ENCODE data around the gene SFMBT2.

The SFMBT2 gene

DNA sequence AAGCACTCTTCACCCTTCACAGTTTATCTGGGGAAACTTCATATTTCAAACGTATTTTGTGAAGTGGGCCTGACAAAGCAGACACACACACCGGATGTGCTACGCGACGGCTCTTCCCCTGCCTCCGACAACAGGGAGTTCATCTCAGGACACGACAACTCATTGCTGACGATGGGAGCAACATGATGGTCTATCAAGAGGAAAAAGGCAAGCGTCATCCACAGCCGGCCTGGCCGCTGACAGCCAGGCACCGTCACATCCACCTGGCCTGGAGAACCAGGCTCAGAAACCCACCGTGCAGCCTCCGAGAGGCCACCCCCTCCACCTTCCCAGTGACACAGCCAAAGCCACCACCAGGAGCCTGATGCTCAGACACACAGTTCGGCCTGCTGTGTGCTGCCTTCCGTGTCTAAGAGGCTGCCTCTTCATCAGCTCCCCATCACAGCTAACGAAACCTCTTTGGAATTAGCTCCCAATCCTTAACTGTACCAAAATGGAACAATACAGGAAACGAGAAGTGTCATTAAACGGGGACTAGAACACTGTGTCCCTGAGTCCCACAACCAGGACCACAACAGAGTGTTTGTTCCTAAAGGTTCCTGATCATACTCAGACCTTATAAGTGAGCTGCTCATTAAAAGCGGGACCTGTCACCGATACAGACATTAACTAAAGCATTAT lies 76.7 kb downstream of the SFMBT2 start:
- H3K9ac ChIP-seq (ENCODE audit: low read depth in 1 of 2, low read length in 2 of 2) = no peak overlapping the region
- no peaks in the 10 kb centered on the region for H3K36me3 ChIP-seq (ENCODE audit: control insufficient read depth in 1 of 2, insufficient read depth in 2 of 2, low read length in 2 of 2)
- peak overlapping the region; percentile 55 for H3K27ac ChIP-seq (ENCODE audit: low read depth, low read length)
- H3K27me3 ChIP-seq (ENCODE audit: control insufficient read depth in 1 of 2, insufficient read depth in 2 of 2, low read length in 2 of 2) = no peaks in the 10 kb centered on the region
- no peak overlapping the region for H3K4me3 ChIP-seq (ENCODE audit: low read depth in 1 of 2, low read length in 2 of 2)
- peaks cover under 1 to 4% of the 10 kb centered on the region in 2 donors for H3K9me3 ChIP-seq (ENCODE audit: control insufficient read depth in 1 of 2, low read length in 2 of 2)
- peaks cover 3 to 4% of the 10 kb centered on the region in 2 donors for H3K4me1 ChIP-seq (ENCODE audit: control insufficient read depth in 1 of 2, insufficient read depth in 2 of 2, low read length in 2 of 2)

DNA sequence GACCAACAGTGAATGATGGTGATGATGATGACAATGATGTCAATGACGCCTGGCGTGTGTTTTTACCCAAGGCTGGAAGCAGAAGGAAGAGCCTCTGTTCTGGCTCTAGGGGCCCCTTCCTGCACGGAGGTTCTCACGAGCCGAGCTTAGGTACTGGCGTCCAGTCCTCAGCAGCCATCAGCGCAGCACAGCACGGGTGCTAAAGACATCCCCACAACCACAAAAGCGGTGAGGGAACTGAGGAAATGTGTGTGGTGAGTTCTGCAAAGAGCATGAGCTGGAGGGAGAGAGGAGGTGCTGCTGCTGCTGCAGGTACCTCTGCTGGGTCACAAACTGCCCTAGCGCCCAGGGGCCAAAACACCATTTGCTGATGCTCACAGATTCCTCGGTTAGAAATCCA lies 81.6 kb downstream of the SFMBT2 start:
- no peaks in the 10 kb centered on the region for H3K27me3 ChIP-seq (ENCODE audit: control insufficient read depth in 1 of 2, insufficient read depth in 2 of 2, low read length in 2 of 2)
- no peak overlapping the region for H3K27ac ChIP-seq (ENCODE audit: low read depth, low read length)
- no peaks in the 10 kb centered on the region for H3K36me3 ChIP-seq (ENCODE audit: control insufficient read depth in 1 of 2, insufficient read depth in 2 of 2, low read length in 2 of 2)
- peaks cover 13 to 17% of the 10 kb centered on the region in 2 donors for H3K9me3 ChIP-seq (ENCODE audit: control insufficient read depth in 1 of 2, low read length in 2 of 2)
- H3K4me3 ChIP-seq (ENCODE audit: low read depth in 1 of 2, low read length in 2 of 2) = no peak overlapping the region
- H3K4me1 ChIP-seq (ENCODE audit: control insufficient read depth in 1 of 2, insufficient read depth in 2 of 2, low read length in 2 of 2) = no peaks in the 10 kb centered on the region
- H3K9ac ChIP-seq (ENCODE audit: low read depth in 1 of 2, low read length in 2 of 2) = no peak overlapping the region

DNA sequence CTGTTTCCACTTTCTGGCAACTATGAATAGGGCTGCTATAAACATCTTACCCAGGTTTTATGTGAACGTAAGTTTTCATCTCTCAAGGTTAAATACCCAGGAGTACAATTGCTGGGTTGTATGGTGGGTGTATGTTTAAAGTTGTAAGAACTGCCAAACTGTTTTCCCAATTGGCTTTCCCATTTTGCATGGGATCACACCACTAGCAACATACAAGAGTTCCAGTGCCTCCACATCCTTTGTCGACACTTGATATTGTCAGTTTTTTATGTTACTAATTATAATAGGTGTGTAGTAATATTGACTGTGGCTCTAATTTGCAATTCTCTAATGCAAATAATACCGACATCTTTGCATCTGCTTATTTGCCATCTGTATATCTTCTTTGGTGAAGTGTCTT lies 82.9 kb downstream of the SFMBT2 start:
- H3K36me3 ChIP-seq (ENCODE audit: control insufficient read depth in 1 of 2, insufficient read depth in 2 of 2, low read length in 2 of 2) = no peaks in the 10 kb centered on the region
- no peak overlapping the region for H3K27ac ChIP-seq (ENCODE audit: low read depth, low read length)
- H3K4me3 ChIP-seq (ENCODE audit: low read depth in 1 of 2, low read length in 2 of 2) = no peak overlapping the region
- no peak overlapping the region for H3K9ac ChIP-seq (ENCODE audit: low read depth in 1 of 2, low read length in 2 of 2)
- no peaks in the 10 kb centered on the region for H3K4me1 ChIP-seq (ENCODE audit: control insufficient read depth in 1 of 2, insufficient read depth in 2 of 2, low read length in 2 of 2)
- H3K27me3 ChIP-seq (ENCODE audit: control insufficient read depth in 1 of 2, insufficient read depth in 2 of 2, low read length in 2 of 2) = no peaks in the 10 kb centered on the region
- peaks cover 13 to 19% of the 10 kb centered on the region in 2 donors for H3K9me3 ChIP-seq (ENCODE audit: control insufficient read depth in 1 of 2, low read length in 2 of 2)

DNA sequence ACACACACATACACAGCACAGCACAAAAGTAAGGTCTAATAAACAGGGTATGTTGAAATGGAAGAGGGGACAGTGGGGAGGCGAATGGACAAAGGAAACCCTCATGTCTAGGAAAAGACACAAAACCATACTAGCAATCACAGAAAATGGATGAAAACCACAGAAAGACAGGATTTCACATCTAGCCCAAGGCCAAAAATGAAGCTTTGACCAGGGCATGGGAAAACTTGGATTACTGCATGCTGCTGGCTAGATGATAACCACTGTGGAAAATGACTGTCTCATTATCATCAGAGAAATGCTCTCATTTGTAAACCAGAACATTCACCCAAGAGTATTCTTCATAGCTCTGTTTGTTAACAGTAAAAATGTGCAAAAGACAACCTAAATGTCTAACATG lies 88.2 kb downstream of the SFMBT2 start:
- H3K4me1 ChIP-seq (ENCODE audit: control insufficient read depth in 1 of 2, insufficient read depth in 2 of 2, low read length in 2 of 2) = peaks cover 3 to 8% of the 10 kb centered on the region in 2 donors
- H3K9ac ChIP-seq (ENCODE audit: low read depth in 1 of 2, low read length in 2 of 2) = no peak overlapping the region
- peaks cover 0 to 8% of the 10 kb centered on the region in 2 donors for H3K9me3 ChIP-seq (ENCODE audit: control insufficient read depth in 1 of 2, low read length in 2 of 2)
- no peak overlapping the region for H3K4me3 ChIP-seq (ENCODE audit: low read depth in 1 of 2, low read length in 2 of 2)
- no peak overlapping the region for H3K27ac ChIP-seq (ENCODE audit: low read depth, low read length)
- H3K27me3 ChIP-seq (ENCODE audit: control insufficient read depth in 1 of 2, insufficient read depth in 2 of 2, low read length in 2 of 2) = no peaks in the 10 kb centered on the region
- H3K36me3 ChIP-seq (ENCODE audit: control insufficient read depth in 1 of 2, insufficient read depth in 2 of 2, low read length in 2 of 2) = no peaks in the 10 kb centered on the region

DNA sequence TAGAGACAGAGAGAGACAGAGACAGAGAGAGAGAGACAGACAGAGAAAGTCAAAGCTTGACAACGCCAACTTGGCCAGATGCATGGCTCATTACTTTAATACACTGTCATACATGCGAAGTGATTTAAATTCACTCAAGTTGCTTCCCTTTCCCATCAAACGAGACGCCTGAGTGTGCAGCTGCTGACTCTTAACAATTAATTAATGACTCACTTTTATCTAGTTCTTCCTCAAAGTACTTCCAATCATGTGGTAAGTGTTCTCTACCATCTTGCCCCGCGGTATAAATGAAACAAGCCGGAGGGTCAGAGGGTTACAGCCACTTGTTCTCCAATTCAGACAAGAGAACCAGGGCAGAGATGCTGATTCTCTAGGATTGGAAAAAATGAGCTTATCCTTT lies 90.8 kb downstream of the SFMBT2 start:
- no peak overlapping the region for H3K9ac ChIP-seq (ENCODE audit: low read depth in 1 of 2, low read length in 2 of 2)

DNA sequence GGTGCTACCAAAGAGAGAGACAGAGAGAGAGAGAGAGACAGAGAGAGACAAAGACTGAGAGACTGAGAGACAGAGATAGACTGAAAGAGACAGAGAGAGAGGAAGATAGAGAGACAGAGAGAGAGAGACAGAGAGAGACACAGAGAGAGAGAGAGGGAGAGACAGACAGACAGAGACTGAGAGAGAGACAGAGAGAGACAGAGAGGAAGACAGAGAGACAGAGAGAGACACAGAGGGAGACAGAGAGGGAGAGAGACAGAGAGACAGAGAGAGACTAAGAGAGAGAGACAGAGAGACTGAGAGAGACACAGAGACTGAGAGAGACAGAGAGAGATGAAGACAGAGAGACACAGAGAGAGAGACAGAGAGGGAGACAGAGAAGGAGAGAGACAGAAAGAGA lies 91.2 kb downstream of the SFMBT2 start:
- Histone ChIP-seq H3K9ac (ENCODE audit: low read depth in 1 of 2, low read length in 2 of 2) (no peak overlapping the region), H3K9me3 (ENCODE audit: control insufficient read depth in 1 of 2, low read length in 2 of 2) (peaks cover 0 to 6% of the 10 kb centered on the region in 2 donors), H3K4me3 (ENCODE audit: low read depth in 1 of 2, low read length in 2 of 2) (no peak overlapping the region), H3K27ac (ENCODE audit: low read depth, low read length) (no peak overlapping the region), H3K4me1 (ENCODE audit: control insufficient read depth in 1 of 2, insufficient read depth in 2 of 2, low read length in 2 of 2) (peaks cover 3 to 8% of the 10 kb centered on the region in 2 donors), H3K36me3 (ENCODE audit: control insufficient read depth in 1 of 2, insufficient read depth in 2 of 2, low read length in 2 of 2) (no peaks in the 10 kb centered on the region), H3K27me3 (ENCODE audit: control insufficient read depth in 1 of 2, insufficient read depth in 2 of 2, low read length in 2 of 2) (no peaks in the 10 kb centered on the region)

More for the DNA sequence above, 90.8 kb downstream of the SFMBT2 start:
- peaks cover 3 to 8% of the 10 kb centered on the region in 2 donors for H3K4me1 ChIP-seq (ENCODE audit: control insufficient read depth in 1 of 2, insufficient read depth in 2 of 2, low read length in 2 of 2)
- H3K36me3 ChIP-seq (ENCODE audit: control insufficient read depth in 1 of 2, insufficient read depth in 2 of 2, low read length in 2 of 2) = no peaks in the 10 kb centered on the region
- peaks cover 0 to 7% of the 10 kb centered on the region in 2 donors for H3K9me3 ChIP-seq (ENCODE audit: control insufficient read depth in 1 of 2, low read length in 2 of 2)
- H3K27me3 ChIP-seq (ENCODE audit: control insufficient read depth in 1 of 2, insufficient read depth in 2 of 2, low read length in 2 of 2) = no peaks in the 10 kb centered on the region
- H3K4me3 ChIP-seq (ENCODE audit: low read depth in 1 of 2, low read length in 2 of 2) = no peak overlapping the region
- H3K27ac ChIP-seq (ENCODE audit: low read depth, low read length) = no peak overlapping the region

DNA sequence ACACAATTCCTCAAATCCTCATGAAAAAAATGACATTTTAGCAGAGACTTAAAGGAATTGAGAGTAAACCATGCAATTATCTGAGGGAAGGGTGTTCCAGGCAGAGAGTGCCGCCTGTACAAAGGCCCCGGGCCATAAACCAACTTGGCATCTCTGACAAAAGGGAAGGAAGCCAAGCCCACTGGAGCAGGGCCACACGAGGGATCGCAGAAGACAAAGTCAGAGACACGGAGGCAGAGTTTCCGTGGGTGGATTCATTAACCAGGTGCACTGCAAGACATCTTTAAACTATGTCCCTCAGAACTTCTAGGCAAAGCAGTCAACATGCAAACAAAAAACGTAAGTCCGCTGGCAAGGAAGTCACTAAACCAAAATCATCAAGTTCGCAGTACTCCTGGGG lies 92.0 kb downstream of the SFMBT2 start:
- H3K36me3 ChIP-seq (ENCODE audit: control insufficient read depth in 1 of 2, insufficient read depth in 2 of 2, low read length in 2 of 2) = no peaks in the 10 kb centered on the region
- peaks cover 3 to 8% of the 10 kb centered on the region in 2 donors for H3K4me1 ChIP-seq (ENCODE audit: control insufficient read depth in 1 of 2, insufficient read depth in 2 of 2, low read length in 2 of 2)
- no peak overlapping the region for H3K4me3 ChIP-seq (ENCODE audit: low read depth in 1 of 2, low read length in 2 of 2)
- H3K27ac ChIP-seq (ENCODE audit: low read depth, low read length) = no peak overlapping the region
- H3K27me3 ChIP-seq (ENCODE audit: control insufficient read depth in 1 of 2, insufficient read depth in 2 of 2, low read length in 2 of 2) = no peaks in the 10 kb centered on the region
- no peaks in the 10 kb centered on the region for H3K9me3 ChIP-seq (ENCODE audit: control insufficient read depth in 1 of 2, low read length in 2 of 2)
- no peak overlapping the region for H3K9ac ChIP-seq (ENCODE audit: low read depth in 1 of 2, low read length in 2 of 2)

DNA sequence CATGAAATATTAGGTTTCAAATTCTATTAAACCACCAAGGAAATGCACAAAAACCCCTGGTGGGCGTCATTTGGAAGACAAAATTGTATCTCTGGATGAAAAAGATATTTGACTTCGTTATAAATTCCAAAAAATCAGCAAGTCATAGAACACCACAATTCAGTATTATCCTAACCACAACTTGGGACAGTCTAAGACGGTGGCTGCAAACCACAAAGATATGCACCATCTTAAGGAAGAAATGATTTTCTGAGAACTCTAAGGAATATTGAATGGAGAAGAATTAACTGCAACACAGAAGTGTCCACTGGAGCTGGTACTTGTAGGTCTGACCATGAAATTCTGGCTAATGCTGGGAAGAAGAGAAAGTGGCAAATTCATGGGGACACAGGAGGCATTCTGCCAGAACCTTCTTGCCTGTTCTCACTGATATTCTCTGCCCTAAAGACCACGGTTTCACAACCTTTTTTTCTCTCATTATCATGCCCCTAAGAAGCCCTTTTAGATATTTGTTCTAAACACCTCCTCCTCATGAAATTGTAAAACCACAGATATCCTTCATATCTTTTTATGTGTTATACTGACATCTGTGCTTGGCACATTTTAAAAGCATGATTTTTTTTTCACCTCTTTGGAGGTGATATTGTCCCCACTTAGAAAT lies 92.9 kb downstream of the SFMBT2 start:
- H3K36me3 ChIP-seq (ENCODE audit: control insufficient read depth in 1 of 2, insufficient read depth in 2 of 2, low read length in 2 of 2) = no peaks in the 10 kb centered on the region
- no peaks in the 10 kb centered on the region for H3K27me3 ChIP-seq (ENCODE audit: control insufficient read depth in 1 of 2, insufficient read depth in 2 of 2, low read length in 2 of 2)
- H3K4me3 ChIP-seq (ENCODE audit: low read depth in 1 of 2, low read length in 2 of 2) = no peak overlapping the region
- no peak overlapping the region for H3K9ac ChIP-seq (ENCODE audit: low read depth in 1 of 2, low read length in 2 of 2)
- peaks cover 3 to 8% of the 10 kb centered on the region in 2 donors for H3K4me1 ChIP-seq (ENCODE audit: control insufficient read depth in 1 of 2, insufficient read depth in 2 of 2, low read length in 2 of 2)
- H3K9me3 ChIP-seq (ENCODE audit: control insufficient read depth in 1 of 2, low read length in 2 of 2) = no peaks in the 10 kb centered on the region
- H3K27ac ChIP-seq (ENCODE audit: low read depth, low read length) = no peak overlapping the region

DNA sequence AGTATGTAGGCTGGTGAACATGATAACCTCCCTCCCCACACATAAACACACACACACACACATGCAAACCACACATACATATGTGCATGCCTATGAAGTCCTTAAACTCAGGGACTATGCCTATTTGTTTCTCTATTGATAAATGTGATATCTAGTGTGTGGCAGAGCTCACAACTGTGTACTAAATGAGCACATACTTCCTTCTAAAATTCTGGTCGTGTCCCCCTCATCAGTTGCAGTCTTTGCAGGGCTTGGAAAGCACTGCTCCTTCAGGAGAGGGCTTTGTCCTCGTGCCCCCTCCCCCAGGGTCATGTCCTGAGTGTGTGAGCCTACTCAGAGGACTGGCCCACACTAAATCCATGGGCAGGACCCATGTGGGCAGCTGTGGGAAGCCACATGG lies 94.0 kb downstream of the SFMBT2 start:
- Histone ChIP-seq H3K9ac (ENCODE audit: low read depth in 1 of 2, low read length in 2 of 2) (no peak overlapping the region), H3K4me3 (ENCODE audit: low read depth in 1 of 2, low read length in 2 of 2) (no peak overlapping the region), H3K36me3 (ENCODE audit: control insufficient read depth in 1 of 2, insufficient read depth in 2 of 2, low read length in 2 of 2) (no peaks in the 10 kb centered on the region), H3K27me3 (ENCODE audit: control insufficient read depth in 1 of 2, insufficient read depth in 2 of 2, low read length in 2 of 2) (no peaks in the 10 kb centered on the region), H3K9me3 (ENCODE audit: control insufficient read depth in 1 of 2, low read length in 2 of 2) (no peaks in the 10 kb centered on the region), H3K27ac (ENCODE audit: low read depth, low read length) (no peak overlapping the region), H3K4me1 (ENCODE audit: control insufficient read depth in 1 of 2, insufficient read depth in 2 of 2, low read length in 2 of 2) (peaks cover 3 to 8% of the 10 kb centered on the region in 2 donors)

DNA sequence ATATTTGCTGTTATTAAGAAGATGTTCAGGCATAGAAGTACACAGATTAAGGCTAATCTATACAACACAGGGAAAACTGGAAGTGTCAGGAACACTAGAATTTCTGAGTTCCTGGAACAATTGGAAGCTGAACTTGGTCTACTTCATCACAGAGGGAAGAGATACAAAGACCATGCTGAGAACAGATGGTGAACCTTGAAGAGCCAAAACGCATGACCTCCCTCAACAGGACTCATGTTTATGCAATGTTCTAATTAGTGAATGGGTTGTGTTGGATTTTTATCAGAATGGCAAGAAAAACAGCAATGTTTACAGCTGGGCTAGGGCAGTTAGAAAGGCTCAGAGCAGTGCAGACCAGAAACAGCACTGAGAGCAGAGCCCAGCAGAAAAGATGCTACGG lies 94.9 kb downstream of the SFMBT2 start:
- H3K27ac ChIP-seq (ENCODE audit: low read depth, low read length) = no peak overlapping the region
- no peaks in the 10 kb centered on the region for H3K36me3 ChIP-seq (ENCODE audit: control insufficient read depth in 1 of 2, insufficient read depth in 2 of 2, low read length in 2 of 2)
- H3K27me3 ChIP-seq (ENCODE audit: control insufficient read depth in 1 of 2, insufficient read depth in 2 of 2, low read length in 2 of 2) = no peaks in the 10 kb centered on the region
- H3K9me3 ChIP-seq (ENCODE audit: control insufficient read depth in 1 of 2, low read length in 2 of 2) = no peaks in the 10 kb centered on the region
- H3K4me3 ChIP-seq (ENCODE audit: low read depth in 1 of 2, low read length in 2 of 2) = no peak overlapping the region
- no peak overlapping the region for H3K9ac ChIP-seq (ENCODE audit: low read depth in 1 of 2, low read length in 2 of 2)
- peaks cover 3 to 8% of the 10 kb centered on the region in 2 donors for H3K4me1 ChIP-seq (ENCODE audit: control insufficient read depth in 1 of 2, insufficient read depth in 2 of 2, low read length in 2 of 2)
